Measurements from ENCODE around the gene TEAD4. TPM values are rescaled to one million over a fixed set of nuclear protein-coding genes. Genes with fewer than 3 reads are reported as not detected.

The TEAD4 gene
- total RNA-seq, 1 experiment from 2014 or later, result 96.8 TPM

DNA sequence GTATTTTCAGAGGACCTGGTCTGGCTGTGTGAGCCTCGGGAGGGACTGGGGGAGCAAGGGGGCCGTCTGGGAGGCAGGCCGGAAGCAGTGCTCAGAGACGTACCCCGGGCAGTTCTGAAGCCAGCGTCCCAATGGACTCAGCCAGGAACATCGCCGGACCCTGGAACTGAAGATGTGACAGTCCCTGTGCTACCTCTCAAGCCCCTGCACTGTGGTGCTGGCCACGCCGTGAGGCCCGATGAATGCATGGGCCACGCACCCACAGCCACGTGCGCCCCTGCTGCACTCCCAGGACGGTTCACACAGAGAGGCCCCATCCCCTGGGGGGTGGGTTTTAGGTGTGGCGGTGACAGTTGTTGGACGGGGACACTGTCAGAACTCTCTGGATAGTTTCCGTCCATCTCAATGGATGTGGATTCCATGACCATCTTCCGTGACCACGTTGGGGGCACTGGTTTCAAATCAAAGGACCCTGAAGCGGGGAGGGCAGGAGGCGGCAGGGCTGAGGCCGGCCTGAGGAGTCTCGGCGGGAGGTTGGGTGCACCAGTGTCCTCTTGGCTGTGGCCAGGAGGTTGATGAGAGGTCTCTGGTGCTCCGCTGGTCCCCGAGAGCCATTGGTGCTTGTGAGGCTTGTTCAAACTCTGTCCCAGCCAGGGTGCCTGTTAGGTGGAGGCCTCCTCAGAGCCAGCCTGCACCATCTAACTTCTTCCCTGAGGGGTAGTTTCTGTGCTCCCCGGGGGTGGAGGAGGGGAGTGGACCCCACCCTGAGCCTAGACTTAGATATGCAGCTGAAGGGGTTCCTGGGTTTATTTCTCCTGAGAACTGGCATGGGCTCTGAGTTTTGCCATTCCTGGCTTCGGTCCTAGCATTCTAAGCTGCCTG lies 81.7 kb downstream of the TEAD4 start:
- peaks cover 4% of the 10 kb centered on the region; the same call in 1 of the 2 replicates for H3K4me1 Mint-ChIP-seq
- H3K4me3 Mint-ChIP-seq, result no peak overlapping the region
- DNase-seq (ENCODE audit: low spot score) (peak; percentile 9), ATAC-seq (no peak; the same call in 1 of the 2 replicates)
- TF ChIP-seq, protein P1, sequence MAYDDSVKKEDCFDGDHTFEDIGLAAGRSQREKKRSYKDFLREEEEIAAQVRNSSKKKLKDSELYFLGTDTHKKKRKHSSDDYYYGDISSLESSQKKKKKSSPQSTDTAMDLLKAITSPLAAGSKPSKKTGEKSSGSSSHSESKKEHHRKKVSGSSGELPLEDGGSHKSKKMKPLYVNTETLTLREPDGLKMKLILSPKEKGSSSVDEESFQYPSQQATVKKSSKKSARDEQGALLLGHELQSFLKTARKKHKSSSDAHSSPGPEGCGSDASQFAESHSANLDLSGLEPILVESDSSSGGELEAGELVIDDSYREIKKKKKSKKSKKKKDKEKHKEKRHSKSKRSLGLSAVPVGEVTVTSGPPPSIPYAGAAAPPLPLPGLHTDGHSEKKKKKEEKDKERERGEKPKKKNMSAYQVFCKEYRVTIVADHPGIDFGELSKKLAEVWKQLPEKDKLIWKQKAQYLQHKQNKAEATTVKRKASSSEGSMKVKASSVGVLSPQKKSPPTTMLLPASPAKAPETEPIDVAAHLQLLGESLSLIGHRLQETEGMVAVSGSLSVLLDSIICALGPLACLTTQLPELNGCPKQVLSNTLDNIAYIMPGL (CRISPR knock-in tag; IDR thresholded peaks at IDR 0.05), result no peak
- no peak for TF ChIP-seq NFYB (CRISPR knock-in tag; conservative IDR thresholded peaks at IDR 0.05; ENCODE audit: low read depth)
- no peak for TF ChIP-seq NR2C2 (CRISPR knock-in tag; IDR thresholded peaks at IDR 0.05)
- TF ChIP-seq, protein P2, sequence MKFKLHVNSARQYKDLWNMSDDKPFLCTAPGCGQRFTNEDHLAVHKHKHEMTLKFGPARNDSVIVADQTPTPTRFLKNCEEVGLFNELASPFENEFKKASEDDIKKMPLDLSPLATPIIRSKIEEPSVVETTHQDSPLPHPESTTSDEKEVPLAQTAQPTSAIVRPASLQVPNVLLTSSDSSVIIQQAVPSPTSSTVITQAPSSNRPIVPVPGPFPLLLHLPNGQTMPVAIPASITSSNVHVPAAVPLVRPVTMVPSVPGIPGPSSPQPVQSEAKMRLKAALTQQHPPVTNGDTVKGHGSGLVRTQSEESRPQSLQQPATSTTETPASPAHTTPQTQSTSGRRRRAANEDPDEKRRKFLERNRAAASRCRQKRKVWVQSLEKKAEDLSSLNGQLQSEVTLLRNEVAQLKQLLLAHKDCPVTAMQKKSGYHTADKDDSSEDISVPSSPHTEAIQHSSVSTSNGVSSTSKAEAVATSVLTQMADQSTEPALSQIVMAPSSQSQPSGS (CRISPR knock-in tag; IDR thresholded peaks at IDR 0.05; ENCODE audit: borderline replicate concordance, low read depth), result no peak
- TF ChIP-seq SMAD4 (CRISPR knock-in tag; IDR thresholded peaks at IDR 0.05), result no peak
- TF ChIP-seq, protein P3, sequence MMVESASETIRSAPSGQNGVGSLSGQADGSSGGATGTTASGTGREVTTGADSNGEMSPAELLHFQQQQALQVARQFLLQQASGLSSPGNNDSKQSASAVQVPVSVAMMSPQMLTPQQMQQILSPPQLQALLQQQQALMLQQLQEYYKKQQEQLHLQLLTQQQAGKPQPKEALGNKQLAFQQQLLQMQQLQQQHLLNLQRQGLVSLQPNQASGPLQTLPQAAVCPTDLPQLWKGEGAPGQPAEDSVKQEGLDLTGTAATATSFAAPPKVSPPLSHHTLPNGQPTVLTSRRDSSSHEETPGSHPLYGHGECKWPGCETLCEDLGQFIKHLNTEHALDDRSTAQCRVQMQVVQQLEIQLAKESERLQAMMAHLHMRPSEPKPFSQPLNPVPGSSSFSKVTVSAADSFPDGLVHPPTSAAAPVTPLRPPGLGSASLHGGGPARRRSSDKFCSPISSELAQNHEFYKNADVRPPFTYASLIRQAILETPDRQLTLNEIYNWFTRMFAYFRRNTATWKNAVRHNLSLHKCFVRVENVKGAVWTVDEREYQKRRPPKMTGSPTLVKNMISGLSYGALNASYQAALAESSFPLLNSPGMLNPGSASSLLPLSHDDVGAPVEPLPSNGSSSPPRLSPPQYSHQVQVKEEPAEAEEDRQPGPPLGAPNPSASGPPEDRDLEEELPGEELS (CRISPR knock-in tag; IDR thresholded peaks at IDR 0.05), result no peak
- TF ChIP-seq, protein P4, sequence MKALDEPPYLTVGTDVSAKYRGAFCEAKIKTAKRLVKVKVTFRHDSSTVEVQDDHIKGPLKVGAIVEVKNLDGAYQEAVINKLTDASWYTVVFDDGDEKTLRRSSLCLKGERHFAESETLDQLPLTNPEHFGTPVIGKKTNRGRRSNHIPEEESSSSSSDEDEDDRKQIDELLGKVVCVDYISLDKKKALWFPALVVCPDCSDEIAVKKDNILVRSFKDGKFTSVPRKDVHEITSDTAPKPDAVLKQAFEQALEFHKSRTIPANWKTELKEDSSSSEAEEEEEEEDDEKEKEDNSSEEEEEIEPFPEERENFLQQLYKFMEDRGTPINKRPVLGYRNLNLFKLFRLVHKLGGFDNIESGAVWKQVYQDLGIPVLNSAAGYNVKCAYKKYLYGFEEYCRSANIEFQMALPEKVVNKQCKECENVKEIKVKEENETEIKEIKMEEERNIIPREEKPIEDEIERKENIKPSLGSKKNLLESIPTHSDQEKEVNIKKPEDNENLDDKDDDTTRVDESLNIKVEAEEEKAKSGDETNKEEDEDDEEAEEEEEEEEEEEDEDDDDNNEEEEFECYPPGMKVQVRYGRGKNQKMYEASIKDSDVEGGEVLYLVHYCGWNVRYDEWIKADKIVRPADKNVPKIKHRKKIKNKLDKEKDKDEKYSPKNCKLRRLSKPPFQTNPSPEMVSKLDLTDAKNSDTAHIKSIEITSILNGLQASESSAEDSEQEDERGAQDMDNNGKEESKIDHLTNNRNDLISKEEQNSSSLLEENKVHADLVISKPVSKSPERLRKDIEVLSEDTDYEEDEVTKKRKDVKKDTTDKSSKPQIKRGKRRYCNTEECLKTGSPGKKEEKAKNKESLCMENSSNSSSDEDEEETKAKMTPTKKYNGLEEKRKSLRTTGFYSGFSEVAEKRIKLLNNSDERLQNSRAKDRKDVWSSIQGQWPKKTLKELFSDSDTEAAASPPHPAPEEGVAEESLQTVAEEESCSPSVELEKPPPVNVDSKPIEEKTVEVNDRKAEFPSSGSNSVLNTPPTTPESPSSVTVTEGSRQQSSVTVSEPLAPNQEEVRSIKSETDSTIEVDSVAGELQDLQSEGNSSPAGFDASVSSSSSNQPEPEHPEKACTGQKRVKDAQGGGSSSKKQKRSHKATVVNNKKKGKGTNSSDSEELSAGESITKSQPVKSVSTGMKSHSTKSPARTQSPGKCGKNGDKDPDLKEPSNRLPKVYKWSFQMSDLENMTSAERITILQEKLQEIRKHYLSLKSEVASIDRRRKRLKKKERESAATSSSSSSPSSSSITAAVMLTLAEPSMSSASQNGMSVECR (CRISPR knock-in tag; IDR thresholded peaks at IDR 0.05; ENCODE audit: borderline replicate concordance), result no peak
- TF ChIP-seq, protein P5, sequence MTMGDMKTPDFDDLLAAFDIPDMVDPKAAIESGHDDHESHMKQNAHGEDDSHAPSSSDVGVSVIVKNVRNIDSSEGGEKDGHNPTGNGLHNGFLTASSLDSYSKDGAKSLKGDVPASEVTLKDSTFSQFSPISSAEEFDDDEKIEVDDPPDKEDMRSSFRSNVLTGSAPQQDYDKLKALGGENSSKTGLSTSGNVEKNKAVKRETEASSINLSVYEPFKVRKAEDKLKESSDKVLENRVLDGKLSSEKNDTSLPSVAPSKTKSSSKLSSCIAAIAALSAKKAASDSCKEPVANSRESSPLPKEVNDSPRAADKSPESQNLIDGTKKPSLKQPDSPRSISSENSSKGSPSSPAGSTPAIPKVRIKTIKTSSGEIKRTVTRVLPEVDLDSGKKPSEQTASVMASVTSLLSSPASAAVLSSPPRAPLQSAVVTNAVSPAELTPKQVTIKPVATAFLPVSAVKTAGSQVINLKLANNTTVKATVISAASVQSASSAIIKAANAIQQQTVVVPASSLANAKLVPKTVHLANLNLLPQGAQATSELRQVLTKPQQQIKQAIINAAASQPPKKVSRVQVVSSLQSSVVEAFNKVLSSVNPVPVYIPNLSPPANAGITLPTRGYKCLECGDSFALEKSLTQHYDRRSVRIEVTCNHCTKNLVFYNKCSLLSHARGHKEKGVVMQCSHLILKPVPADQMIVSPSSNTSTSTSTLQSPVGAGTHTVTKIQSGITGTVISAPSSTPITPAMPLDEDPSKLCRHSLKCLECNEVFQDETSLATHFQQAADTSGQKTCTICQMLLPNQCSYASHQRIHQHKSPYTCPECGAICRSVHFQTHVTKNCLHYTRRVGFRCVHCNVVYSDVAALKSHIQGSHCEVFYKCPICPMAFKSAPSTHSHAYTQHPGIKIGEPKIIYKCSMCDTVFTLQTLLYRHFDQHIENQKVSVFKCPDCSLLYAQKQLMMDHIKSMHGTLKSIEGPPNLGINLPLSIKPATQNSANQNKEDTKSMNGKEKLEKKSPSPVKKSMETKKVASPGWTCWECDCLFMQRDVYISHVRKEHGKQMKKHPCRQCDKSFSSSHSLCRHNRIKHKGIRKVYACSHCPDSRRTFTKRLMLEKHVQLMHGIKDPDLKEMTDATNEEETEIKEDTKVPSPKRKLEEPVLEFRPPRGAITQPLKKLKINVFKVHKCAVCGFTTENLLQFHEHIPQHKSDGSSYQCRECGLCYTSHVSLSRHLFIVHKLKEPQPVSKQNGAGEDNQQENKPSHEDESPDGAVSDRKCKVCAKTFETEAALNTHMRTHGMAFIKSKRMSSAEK (CRISPR knock-in tag; IDR thresholded peaks at IDR 0.05; ENCODE audit: borderline replicate concordance), result no peak
- TF ChIP-seq, protein P6, sequence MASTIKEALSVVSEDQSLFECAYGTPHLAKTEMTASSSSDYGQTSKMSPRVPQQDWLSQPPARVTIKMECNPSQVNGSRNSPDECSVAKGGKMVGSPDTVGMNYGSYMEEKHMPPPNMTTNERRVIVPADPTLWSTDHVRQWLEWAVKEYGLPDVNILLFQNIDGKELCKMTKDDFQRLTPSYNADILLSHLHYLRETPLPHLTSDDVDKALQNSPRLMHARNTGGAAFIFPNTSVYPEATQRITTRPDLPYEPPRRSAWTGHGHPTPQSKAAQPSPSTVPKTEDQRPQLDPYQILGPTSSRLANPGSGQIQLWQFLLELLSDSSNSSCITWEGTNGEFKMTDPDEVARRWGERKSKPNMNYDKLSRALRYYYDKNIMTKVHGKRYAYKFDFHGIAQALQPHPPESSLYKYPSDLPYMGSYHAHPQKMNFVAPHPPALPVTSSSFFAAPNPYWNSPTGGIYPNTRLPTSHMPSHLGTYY (CRISPR knock-in tag; IDR thresholded peaks at IDR 0.05), result no peak
- H3K9me3 Mint-ChIP-seq, result no peaks in the 10 kb centered on the region
- ChIA-PET CTCF (interaction anchor here (0.5 to 2.8 kb wide), 69 partner anchors 8 to 388 kb away, joined by 3 to 35 read pairs (median 4); partner anchors contain the start of genes FOXM1, RHNO1, TEX52 and TULP3), POLR2A (no interaction called here)
- no peak overlapping the region for H3K27ac Mint-ChIP-seq
- H3K27me3 Mint-ChIP-seq (ENCODE audit: low read depth), result no peaks in the 10 kb centered on the region
- H3K36me3 Mint-ChIP-seq, result peaks cover 36% of the 10 kb centered on the region

Data from WTC11 (cell line).